NCI-H748 (cell line): ENCODE measurements around the gene FRY.

Experiments used
- DNase-seq: peaks from one replicate; lab custom pipeline; 2025; ENCODE audit not compliant: unreplicated experiment; lab: John Stamatoyannopoulos, UW

Gene FRY

DNA sequence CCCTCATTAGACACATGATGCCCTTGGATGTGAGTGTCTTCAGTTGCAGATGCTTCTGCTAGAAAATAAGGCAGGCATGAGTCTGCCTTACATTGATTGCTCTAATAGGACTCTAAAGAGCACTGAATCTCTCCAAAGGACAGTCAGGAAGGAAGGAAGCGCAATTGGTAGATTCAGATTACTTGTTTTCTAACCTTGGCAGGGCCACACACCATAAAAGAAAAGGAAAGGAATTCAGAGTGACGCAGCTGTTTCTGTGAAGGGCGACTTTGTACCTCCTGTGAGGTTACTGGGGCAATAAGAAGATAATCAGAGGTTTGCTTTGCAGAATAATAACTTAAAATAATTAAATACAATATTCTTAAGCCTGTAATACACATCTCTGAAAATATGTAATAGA, 48.0 kb downstream of the FRY start:
- DNase-seq, result no peak

DNA sequence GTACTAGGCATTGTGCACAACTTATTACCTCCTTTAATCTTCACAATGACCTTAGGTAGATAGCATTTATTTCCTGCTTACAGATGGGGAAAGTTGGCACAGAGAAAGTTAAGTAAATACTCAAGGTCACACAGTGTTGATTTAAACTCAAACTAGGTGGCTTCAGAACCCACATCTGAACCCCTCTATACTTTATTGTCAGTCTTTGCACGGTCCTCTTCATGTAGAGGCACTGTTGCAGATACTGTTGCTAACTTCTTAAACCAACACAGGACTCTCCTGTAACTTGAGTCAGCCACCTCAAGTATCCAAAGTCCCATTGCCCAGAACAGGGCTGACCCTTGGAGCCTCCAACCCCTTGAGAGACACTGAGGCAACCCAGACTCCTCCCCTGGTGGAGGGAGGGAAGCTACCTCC, 48.8 kb downstream of the FRY start:
- no peak for DNase-seq

DNA sequence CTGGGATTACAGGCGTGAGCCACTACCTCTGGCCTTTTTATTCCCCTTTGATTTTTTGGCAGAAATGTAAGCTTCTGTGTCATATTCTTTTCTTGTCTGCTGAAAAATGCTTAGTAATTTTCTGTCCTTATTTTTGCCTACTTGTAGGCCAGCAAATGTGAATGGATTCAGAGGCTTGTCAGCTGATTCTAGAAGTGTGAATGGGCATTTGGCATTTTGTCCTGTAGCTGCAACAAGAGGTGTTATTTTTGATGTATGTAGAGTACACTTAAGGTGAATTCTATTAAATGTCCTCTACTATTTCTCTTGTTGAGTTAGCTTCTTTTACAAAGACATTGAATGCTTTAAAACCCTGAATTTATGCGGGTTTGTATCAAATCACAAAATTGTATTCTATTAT, 50.0 kb downstream of the FRY start:
- no peak for DNase-seq

DNA sequence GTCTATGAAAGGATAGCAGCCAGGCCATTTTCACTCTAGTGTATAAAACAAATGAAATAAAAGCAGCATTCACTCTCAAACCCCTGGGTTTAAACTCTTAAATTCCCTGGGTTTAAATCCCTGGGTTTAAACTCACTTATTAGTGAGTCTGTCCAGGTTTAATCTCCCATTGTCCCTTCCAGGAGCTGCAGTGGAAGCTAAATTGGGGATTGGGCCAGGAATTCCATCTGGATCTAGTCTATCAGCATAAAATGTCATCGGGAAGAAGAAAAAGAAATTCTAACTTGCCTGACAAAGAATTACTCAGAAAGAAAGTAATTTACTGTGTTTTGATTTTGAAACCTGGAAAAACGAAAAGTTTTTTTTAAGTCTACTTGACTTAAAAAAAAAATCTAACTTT, 54.8 kb downstream of the FRY start:
- DNase-seq, result no peak

- DNase-seq, result peak; percentile 61
These were observed 55.3 kb downstream of the FRY start for GRCh38 chr13:32086791-32087441.

DNA sequence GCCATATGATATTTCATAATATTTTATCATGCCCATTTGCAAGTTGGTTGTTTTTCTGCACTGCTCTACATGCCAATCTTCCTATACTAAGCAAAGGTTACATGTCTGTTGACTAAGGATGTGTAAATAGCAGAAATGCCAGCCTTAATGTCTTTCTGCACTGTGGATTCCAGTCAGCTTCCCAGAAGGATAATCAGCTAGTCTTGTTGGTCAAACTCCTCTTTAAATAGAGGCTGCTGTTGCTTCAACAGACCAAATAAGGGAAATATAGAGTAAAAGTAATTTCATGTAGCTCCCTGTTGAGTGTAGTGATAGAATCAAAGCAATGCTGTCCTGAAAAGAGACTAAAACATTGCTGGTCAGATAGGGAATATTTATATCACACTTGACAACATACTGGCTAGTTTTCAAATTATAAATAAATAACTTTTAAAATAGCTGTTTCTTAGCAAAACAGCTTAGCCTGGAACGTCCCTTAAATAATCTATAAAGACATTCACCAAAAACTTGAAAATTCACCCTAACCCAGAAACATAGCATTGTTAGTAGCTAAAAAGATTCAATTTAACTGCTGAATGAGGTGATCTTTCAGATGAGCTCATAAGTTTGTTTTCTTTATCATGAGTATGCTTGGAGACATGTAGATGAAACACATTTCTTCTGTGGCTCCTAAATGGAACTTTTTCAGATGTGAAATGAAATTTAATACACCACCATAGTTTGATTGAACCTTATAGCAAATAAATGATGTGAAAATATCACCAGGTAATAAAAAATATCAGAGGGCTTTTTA, 56.6 kb downstream of the FRY start:
- DNase-seq, result no peak

- no peak for DNase-seq
These were observed 60.9 kb downstream of the FRY start for GRCh38 chr13:32092496-32092895.

GRCh38 chr13:32093006-32093405, 61.4 kb downstream of the FRY start:
- no peak for DNase-seq

DNA sequence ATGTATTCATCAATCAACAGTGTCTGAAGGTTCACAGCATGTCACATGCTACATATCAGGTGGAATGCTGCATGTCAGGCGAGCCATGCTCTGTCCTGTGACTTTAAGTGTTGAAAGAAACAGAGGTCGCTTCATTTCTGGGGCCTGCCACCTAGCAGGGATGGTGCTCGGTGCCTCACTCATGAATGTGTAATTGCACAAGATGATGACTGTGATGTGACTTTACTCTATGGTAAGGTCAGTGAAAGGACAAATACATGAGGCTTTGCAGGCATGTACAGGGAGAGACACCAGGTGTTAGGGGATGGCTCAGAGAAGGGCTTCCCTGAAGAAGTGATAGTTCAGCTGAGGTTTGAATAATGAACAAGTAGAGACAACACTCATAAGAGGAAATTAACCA, 66.7 kb downstream of the FRY start:
- DNase-seq, result no peak

DNA sequence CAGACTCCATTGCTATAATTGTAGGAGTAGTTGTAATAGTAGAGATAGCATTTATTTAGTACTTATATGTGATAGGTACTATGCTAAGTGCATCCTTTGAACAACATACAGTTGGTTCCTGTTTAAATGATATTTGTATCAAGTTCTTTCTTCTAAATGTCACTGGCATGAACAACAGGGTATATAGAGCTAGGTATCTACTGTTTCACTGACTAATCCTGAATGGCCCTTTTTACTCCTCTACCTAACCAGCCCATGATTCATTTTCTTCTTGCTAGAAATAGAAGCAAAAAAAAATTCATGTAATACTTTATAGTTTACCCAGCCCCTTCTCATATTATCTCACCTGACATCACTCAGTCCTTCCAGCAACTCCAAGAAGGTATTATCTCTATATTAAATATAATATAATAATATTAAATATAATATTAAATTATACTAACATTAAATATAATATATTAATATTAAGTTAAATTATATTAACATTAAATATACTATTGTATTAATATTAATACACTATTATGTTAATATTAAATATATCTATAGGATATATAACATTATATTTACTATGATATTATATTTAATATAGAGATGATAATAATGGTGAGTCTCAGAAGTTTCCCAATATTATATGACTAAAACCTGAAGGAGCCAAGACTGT, 74.2 kb downstream of the FRY start:
- no peak for DNase-seq

GRCh38 chr13:32107474-32107873, 75.9 kb downstream of the FRY start:
- DNase-seq, result no peak

DNA sequence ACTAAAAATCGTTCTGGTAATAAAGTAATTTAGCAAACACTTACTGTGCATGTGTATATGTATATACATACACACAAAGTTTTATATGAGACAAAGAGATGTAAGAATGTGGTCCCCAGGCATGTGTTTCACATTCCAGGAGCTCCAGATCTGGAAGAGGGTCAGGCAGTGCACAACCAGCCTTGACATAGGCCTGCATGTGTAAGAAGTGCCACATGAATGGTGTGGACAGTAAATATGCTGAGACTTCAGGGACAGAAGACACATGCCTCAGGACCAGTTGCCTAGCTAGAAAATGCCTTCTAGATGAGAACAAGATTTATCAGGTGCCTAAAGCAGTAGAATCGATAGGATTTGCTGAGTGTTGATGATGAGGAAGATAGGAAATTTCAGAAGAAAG, 76.4 kb downstream of the FRY start:
- DNase-seq, result no peak

DNA sequence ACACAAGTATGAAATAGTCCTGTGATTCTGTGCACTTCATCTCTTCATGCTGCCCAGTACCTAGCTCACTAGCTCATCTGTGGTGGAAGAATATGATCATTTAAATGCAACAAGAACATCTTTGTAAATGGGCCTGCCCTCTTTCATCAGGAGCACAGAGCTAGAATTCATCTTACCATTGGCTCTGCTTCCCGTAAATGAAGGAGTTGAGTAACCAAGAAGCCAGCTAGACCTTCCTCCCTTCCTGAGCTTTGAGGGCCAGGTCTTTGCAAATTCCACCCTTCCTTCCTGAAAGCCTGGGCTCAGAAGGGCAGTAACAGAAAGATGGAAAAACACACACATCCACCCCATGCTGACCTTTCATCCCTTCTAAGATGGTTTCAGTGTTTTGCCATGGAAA, 82.0 kb downstream of the FRY start:
- no peak for DNase-seq

GRCh38 chr13:32114284-32114950, 82.8 kb downstream of the FRY start:
- DNase-seq, result no peak

GRCh38 chr13:32115066-32115465, 83.5 kb downstream of the FRY start:
- no peak for DNase-seq

- no peak for DNase-seq
These were observed 84.6 kb downstream of the FRY start for GRCh38 chr13:32116210-32116609.

GRCh38 chr13:32117001-32117400, 85.4 kb downstream of the FRY start:
- DNase-seq, result no peak

GRCh38 chr13:32117701-32118100, 86.1 kb downstream of the FRY start:
- DNase-seq, result no peak

- DNase-seq, result no peak
These were observed 89.7 kb downstream of the FRY start for GRCh38 chr13:32121316-32121715.

- DNase-seq, result no peak
These were observed 93.2 kb downstream of the FRY start for GRCh38 chr13:32124743-32125142.

DNA sequence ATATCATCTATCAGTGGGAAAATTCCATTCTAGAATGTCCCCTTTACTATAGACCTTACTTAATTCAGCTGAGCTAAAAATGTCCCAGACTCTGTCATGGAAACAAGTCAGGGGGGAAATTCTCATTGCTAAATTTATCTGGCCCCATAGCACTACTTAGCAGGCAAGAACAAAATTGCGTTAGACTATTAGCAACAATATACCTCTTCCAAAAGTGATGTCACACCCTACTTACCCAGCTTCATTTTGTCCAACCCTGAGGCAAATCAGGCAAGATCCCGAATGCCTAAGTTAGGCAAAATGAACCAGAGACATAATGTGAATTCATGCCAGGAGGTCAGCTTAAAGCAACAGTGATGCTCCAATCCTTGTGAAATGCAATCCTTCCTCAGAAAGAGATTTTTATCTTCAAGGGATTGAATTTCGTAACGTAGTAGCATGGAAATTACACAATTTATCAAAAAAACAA, 93.7 kb downstream of the FRY start:
- DNase-seq, result no peak

DNA sequence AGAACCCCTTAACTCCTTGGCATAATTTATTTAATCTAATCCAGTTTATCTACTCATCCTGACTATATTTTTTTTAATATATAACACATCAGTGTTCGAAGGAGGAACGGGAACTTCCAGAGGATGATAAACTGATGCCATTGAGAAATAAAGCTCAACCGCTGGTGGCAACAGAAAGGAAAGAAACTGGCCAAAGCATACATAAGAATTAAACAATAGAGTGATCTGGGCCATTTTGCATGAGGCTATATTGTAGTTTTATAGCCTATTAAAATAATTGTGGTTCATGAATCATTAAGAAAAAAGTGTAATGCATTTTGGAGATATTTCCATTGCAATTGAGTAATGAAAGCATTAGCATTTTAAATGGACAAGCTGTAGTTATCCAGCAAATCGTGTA, 94.2 kb downstream of the FRY start:
- DNase-seq, result no peak
